DND-41 (cell line): ENCODE measurements around the gene CHMP4B.

Experiments
- EZH2 ChIP-seq: IDR thresholded peaks from 3 replicates; pipeline ENCODE4 v1.6.1; 2012; ENCODE audit warnings: borderline replicate concordance, low read depth, mild to moderate bottlenecking, moderate library complexity, low read length, inconsistent platforms; ENCODE audit not compliant: severe bottlenecking
- TF ChIP-seq, protein P1 (sequence below): IDR thresholded peaks from 2 replicates; pipeline ENCODE4 v1.5.1; 2012; ENCODE audit warnings: borderline replicate concordance, low read length, moderate library complexity, mild to moderate bottlenecking; ENCODE audit not compliant: poor library complexity, severe bottlenecking; ENCODE audit errors: extremely low read depth

DNA sequence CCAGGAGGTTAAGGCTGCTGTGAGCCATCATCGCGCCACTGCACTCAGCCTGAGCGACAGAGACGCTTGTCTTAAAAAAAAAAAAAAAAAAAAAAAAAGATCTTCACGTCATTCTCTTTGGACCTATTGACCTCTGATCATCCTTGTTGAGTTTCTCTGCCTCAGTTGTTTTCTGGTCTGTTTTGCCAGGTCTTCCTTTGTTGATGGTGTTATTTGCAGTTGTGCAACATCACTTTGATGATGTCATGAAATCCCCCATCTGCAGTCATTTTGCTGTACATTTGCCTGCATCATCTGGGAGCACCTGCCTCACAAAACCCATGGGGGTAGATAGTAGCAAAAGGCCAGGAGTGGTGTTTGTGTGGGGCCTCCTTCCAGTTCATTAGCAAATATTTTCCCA is 39.2 kb upstream of the CHMP4B start:
- TF ChIP-seq, protein P1, sequence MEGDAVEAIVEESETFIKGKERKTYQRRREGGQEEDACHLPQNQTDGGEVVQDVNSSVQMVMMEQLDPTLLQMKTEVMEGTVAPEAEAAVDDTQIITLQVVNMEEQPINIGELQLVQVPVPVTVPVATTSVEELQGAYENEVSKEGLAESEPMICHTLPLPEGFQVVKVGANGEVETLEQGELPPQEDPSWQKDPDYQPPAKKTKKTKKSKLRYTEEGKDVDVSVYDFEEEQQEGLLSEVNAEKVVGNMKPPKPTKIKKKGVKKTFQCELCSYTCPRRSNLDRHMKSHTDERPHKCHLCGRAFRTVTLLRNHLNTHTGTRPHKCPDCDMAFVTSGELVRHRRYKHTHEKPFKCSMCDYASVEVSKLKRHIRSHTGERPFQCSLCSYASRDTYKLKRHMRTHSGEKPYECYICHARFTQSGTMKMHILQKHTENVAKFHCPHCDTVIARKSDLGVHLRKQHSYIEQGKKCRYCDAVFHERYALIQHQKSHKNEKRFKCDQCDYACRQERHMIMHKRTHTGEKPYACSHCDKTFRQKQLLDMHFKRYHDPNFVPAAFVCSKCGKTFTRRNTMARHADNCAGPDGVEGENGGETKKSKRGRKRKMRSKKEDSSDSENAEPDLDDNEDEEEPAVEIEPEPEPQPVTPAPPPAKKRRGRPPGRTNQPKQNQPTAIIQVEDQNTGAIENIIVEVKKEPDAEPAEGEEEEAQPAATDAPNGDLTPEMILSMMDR, result no peak
- no peak for TF ChIP-seq EZH2
